ENCODE data around the gene TLL2.
A peak's percentile ranks its signal among the peaks of the same experiment; 100 is the strongest.
"Not testable (repeated sequence)": the region's sequence is repeated elsewhere in the genome, so short reads cannot be mapped to it uniquely, and the experiment has no call there.

Gene TLL2

DNA sequence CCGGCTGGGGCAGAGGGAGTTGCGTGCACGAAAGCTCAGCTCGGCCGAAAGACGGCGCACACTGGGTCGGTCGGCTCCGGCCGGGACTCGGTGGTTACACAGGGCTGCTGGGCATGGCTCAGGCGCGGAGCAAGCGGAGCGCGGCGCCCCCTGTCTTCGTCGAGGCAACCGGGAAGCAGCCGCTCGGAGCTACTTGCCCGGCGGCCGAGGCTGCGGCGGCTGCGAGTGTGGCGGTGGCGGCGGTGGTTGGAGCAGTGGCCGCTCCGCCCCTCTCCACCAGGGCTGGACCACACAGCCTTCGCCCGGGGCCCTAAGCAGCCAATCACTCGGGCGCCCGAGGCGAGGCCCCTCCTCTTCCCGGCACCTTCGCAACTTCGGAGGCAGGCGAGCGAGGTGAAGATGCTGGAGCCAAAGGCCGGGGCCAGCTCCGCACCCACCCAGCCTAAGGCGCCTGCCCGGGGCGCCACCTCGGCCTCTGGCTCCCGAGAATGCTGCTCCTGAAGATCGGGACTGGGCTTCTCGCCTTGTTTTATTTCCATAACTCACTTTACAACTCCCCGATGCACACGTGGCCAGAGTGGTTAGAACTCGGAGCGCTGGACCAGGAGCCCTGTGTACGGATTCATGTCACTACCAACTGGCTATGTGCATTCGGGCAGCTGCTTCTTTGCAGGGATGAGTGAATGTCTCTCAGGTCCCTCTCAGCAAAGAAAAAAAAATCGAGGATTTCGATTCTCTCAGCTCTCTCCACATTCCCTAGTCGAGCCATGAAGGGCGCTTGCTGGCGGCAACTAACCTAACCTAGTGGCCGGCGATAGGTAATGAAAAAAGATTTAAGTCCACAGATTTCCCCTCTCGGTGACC, at the start of gene TLL2:
Gene TLL2, minus strand, starts transcription at position 229 of the 864 bp plus-strand sequence. CDS start 241 bp downstream, outside the sequence.
- DNase-seq, result peak; percentile 74

- no peak for DNase-seq
Measured at GRCh38 chr10:96560966-96561887, 47.5 kb upstream of the TLL2 start.

DNA sequence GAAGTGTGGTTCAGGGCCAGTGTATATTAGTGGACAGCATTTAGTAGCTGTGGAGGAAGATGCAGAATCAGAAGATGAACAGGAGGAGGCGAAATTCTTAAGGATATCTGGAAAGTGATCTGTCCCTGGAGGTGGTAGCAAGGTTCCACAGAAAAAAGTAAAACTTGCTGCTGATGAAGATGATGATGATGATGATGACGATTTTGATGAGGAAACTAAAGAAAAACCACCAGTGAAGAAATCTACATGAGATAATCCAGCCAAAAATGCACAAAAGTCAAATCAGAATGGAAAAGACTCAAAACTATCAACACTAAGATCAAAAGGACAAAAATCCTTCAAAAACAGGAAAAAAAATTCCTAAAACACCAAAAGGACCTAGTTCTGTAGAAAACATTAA, 46.8 kb upstream of the TLL2 start:
- no peak for DNase-seq

GRCh38 chr10:96556003-96556402, 42.3 kb upstream of the TLL2 start:
- no peak for DNase-seq

GRCh38 chr10:96555330-96555729, 41.6 kb upstream of the TLL2 start:
- no peak for DNase-seq

DNA sequence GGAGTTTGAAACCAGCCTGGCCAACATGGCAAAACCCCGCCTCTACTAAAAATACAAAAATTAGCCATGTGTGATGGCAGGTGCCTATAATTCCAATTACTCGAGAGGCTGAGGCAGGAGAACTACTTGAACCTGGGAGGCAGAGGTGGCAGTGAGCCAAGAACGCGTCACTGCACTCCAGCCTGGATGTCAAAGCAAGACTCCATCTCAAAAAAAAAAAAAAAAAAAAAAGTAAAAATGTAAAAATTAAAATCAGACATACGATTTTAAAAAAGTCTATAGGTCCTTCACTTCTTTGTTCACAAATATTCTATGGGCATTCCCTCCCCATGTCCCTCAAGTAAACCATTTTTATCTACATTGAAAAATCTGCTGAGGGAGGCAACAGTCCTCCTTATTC, 34.9 kb upstream of the TLL2 start:
- no peak for DNase-seq

DNA sequence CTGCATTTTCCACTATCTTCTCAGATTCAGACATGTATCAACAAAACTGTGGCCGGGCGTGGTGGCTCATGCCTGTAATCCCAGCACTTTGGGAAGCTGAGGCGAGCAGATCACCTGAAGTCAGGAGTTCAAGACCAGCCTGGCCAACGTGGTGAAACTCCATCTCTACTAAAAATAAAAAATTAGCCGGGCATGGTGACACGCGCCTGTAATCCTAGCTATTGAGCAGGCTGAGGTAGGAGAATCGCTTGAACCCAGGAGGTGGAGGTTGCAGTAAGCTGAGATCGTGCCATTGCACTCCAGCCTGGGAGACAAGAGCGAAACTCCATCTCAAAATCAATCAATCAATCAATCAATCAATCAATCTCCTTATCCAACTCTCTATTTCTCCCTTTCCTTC, 31.8 kb upstream of the TLL2 start:
- not testable (repeated sequence) for DNase-seq

GRCh38 chr10:96541921-96542320, 28.2 kb upstream of the TLL2 start:
- DNase-seq, result no peak

DNA sequence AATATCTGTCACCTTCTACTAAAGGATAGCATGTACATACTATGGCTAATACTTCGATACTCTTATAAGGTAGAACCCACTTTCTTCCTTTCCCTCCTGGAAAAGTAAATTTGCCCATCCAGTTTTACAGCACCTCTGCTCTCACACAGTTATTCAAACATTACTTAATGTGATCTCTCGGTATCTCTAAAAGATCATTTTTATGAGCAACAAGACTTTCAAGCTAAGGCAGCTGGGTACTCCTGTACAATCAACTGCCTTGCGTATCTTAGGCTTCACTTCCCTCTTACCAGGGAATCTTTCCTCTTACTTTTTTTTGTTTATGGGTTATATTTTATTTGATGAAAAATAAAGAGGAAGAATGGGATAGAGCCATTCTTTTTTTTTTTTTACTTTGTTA, 26.5 kb upstream of the TLL2 start:
- no peak for DNase-seq

DNA sequence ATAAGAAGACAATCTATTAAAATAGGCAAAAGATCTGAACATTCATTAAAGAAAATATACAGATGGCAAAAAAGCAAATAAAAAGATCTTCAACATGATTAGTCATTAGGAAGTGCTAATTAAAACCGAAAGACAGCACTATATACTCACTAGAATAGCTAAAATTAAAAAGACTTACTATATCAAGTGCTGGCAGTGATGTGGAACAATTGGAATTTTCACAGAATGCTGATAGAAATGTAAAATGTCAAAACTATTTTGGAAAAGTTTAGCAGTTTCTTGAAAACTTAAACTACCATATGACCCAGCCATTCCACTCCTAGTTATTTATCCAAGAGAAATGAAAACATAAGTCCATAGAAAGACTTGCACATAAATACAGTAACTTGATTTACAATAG, 25.0 kb upstream of the TLL2 start:
- no peak for DNase-seq

DNA sequence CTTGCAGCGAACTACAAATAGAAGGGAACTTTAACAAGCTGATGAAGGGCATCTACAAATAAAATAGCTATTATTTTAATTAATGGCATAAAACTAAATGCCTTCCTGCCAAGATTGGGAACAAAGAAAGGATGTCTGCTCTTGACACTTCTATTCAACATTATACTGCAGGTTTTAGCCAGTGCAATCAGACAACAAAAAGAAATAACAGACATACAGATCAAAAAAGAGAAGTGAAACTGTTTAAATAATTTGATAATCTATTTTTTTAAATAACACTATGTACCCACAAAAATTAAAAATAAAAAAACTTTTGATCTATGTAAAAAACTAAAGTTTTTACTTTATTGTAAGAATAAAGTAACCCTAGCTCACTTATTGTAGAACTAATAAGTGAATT, 22.4 kb upstream of the TLL2 start:
- no peak for DNase-seq

- DNase-seq, result no peak
Measured at GRCh38 chr10:96532523-96532922, 18.8 kb upstream of the TLL2 start.

- no peak for DNase-seq
Measured at GRCh38 chr10:96529634-96530279, 16.0 kb upstream of the TLL2 start.

GRCh38 chr10:96524741-96525140, 11.0 kb upstream of the TLL2 start:
- DNase-seq, result no peak

DNA sequence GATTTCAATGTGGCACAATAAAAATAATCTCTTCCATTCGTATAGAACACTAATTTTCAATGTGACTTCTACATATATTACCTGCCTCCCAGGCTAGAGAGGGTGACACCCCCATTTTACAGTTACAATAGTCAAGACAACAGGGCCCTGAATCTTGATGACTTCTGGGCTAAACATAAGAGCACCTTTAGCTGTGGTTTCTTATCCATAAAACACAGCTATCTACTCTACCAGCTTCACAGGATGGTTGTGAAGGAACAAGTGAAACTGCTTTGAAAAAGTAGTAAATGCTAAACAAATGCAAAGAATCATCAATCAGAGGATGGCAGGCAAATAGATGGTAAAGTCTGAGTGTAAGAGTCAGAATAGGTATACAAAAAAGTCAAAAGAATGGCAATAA, 3.6 kb upstream of the TLL2 start:
- no peak for DNase-seq

GRCh38 chr10:96516337-96516736, 2.6 kb upstream of the TLL2 start:
- DNase-seq, result no peak

DNA sequence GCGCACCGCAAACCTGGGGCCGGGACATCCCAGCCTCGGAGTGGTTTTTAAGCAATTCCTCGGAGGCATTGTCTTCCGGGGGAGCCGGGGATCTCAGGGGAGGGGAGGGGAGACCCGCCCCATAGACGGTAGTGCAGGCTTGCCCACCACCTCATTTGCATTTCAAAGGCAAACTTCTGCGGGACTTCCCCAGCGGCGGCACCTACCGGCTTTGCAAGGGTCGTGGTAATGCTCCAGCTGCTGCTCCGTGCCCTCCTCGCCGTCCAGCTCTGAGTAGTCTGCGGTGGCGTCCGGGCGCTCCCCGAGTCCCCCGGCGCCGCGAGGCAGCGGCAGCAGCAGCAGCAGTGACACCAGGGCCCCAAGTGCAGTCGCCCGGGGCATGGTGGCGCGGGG, 425 bp downstream of the TLL2 start:
- DNase-seq, result no peak

DNA sequence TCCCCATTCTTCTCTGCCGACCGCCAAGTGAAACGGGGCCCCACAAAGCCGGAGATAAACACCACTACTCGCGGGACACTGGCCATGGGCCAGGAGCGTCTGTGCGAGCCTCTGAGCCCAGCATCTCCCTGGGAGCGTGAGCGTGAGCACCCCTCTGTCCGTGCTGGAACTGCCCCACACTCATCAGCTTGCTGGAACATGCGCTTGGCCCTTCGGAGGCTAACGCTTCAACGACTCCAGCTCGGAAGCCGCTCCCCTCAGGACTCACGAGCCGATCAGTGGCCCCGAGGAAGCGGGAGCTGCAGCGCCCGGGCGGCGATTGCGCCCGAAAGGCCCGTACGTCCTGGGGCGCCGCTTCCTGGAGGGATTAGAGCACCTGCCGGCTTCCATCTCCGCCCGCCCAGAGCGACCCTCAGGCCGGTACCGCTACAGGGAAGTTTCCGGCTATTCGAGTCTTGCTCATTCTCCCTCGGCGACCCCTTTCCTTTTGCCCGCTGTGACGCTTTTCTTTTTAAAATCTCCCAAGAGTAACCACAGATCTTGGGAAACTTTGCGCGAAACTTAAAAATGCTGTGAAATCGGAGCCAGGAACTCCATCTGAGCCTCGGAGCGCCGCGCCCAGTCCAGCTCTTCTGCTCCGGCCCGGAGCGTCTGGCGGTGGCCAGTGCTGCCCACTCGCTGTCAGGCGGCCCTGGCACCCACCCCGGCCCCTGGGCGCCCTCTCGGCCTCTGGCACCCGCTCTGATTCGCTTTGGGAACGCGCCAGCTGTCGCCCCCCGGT, 1.0 kb downstream of the TLL2 start:
- peak; percentile 13 for DNase-seq

GRCh38 chr10:96511044-96511945, 2.4 kb downstream of the TLL2 start:
- DNase-seq, result peak; percentile 43

- DNase-seq, result no peak
Measured at GRCh38 chr10:96509017-96509641, 4.6 kb downstream of the TLL2 start.

GRCh38 chr10:96507044-96507443, 6.7 kb downstream of the TLL2 start:
- no peak for DNase-seq

Measured in activated CD4-positive, alpha-beta T cell treated with anti-CD3 and anti-CD28 coated beads for 48 hours (primary cell).